Bronchial epithelial cell (primary cell): ENCODE measurements around the gene NNMT. TPM values are rescaled to one million over a fixed set of nuclear protein-coding genes. Genes with fewer than 3 reads are reported as not detected.
A peak's percentile ranks its signal among the peaks of the same experiment; 100 is the strongest.

ENCODE experiments used
- DNase-seq: peaks from one replicate; pipeline ENCODE4 v3.0.0-alpha.2; 2010; ENCODE audit warnings: low read depth
- FAIRE-seq: peaks from 2 replicates; lab custom pipeline; 2011; peaks lifted over from hg19 to GRCh38; lab: Jason Lieb, UNC
- H3K27me3 ChIP-seq: 2 replicates; pipeline ENCODE4 v1.5.1; 2011; ENCODE audit warnings: low read length; ENCODE audit not compliant: control insufficient read depth, insufficient read depth
- H3K36me3 ChIP-seq: 2 replicates; pipeline ENCODE4 v1.5.1; 2011; ENCODE audit warnings: low read length; ENCODE audit not compliant: control insufficient read depth, insufficient read depth
- H3K4me3 ChIP-seq: 2 replicates; pipeline ENCODE4 v1.5.1; 2011; ENCODE audit warnings: mild to moderate bottlenecking, low read depth, low read length, control low read depth
- total RNA-seq: library from RNA; depleted of rRNA; stranded (reverse); fragments of >200 nt; gene quantifications from 2 replicates; pipeline ENCODE4 v1.2.1, GENCODE V29; 2014
- TF ChIP-seq, protein P1 (sequence below): IDR thresholded peaks from 2 replicates; pipeline ENCODE4 v1.5.1; 2011; ENCODE audit warnings: mild to moderate bottlenecking, moderate library complexity, low read length, control low read depth, inconsistent platforms; ENCODE audit not compliant: insufficient read depth, severe bottlenecking

Gene NNMT
- total RNA-seq, 1 donor from 2014 or later, result 11.6 TPM

DNA sequence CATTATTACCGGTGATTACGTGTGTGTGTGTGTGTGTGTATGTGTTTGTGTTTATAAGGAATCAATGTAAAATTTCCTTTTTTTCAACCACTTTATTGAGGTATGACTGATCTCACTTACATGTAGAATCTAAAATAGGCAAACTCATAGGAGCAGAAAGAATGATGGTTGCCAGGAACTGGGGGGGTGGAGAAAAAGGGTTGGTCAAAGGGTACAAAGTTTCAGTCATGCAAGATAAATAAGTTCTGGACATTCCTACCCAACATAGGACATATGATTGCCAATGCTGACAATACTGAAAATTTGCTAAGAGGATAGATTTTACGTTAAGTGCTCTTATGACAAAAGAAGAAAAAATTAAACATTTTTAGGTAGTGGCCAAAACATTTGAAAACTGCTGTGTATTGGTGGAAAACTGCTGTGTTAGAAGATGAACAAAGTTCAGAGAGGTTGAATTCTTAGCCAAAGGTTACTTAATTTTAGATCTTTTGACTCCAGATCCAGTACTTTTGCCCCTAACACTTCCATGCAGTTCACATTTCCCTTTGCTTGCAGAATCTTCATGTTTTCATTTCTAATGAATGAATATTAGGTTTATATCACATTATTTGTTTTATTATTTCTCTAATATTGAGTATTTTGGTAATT lies 49.5 kb downstream of the NNMT start:
- TF ChIP-seq, protein P1, sequence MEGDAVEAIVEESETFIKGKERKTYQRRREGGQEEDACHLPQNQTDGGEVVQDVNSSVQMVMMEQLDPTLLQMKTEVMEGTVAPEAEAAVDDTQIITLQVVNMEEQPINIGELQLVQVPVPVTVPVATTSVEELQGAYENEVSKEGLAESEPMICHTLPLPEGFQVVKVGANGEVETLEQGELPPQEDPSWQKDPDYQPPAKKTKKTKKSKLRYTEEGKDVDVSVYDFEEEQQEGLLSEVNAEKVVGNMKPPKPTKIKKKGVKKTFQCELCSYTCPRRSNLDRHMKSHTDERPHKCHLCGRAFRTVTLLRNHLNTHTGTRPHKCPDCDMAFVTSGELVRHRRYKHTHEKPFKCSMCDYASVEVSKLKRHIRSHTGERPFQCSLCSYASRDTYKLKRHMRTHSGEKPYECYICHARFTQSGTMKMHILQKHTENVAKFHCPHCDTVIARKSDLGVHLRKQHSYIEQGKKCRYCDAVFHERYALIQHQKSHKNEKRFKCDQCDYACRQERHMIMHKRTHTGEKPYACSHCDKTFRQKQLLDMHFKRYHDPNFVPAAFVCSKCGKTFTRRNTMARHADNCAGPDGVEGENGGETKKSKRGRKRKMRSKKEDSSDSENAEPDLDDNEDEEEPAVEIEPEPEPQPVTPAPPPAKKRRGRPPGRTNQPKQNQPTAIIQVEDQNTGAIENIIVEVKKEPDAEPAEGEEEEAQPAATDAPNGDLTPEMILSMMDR, result no peak

DNA sequence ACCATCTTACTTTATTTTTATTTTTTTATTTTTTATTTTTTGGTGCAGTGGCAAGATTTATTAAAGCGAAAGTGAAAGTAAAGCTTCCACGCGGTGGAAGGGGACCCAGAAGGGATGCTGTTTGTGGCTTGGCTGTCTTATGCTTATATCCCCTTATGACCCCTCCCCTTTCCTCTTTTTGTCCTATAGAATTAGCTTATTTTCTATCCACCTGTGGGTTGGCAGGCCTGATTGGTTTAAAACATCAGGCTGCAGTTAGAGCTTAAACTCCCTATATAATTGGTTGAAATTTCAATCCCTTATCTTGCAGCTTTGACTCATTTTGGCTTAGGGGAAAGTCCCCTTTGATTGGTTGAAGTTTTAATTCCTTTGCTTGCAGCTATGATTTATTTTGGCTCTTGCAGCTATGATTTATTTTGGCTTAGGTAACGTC lies 50.5 kb downstream of the NNMT start:
- DNase-seq, result no peak
- Histone ChIP-seq H3K4me3 (no peak overlapping the region), H3K27me3 (no peaks in the 10 kb centered on the region), H3K36me3 (no peaks in the 10 kb centered on the region)
- TF ChIP-seq, protein P1, result no peak
- FAIRE-seq, result no peak

More for the DNA sequence above, 49.5 kb downstream of the NNMT start:
- Histone ChIP-seq H3K4me3 (no peak overlapping the region), H3K36me3 (no peaks in the 10 kb centered on the region), H3K27me3 (no peaks in the 10 kb centered on the region)
- DNase-seq (no peak), FAIRE-seq (no peak)

DNA sequence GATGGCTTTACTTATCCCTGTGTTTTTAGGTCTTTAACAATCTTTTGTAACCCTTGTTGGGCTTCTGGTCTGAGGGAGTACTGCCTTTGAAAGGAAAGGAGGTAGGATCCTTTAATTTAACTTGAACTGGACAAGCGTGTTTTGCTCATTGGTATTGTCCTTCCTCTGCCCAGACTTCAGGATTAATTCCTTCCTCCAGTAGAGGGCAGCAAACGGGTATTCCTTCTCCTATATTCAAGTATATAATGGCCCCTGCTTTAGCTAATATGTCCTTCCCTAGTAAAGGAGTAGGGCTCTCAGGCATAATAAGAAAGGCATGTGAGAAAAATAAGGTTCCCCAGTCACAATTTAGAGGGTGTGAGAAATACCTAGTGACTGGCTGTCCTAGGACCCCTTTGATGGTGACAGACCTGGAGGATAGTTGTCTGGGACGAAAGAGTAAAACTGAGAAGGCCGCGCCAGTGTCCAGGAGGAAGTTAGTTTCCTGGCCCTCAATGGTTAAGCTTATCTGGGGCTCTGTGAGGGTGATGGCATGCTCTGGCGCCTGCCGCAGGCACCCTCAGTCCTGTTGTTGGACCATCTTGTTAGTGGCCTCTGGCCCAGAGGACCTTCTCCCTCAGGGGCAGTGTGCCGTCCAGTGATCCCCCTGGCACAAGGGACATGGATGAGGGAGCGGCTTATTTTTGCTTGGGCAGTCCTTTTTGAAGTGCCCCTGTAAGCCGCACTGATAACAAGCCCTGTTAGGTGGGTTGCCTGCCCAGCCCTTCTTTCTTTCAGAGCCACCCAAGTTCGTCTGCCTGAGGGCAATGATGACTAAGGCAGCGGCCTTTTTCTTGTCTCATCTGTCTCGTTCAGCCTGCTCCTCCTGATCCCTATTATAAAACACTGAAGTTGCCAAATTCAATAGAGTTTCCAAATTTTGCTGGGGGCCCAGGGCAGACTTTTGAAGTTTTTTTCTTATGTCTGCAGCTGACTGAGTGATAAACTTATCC lies 52.3 kb downstream of the NNMT start:
- H3K4me3 ChIP-seq, result no peak overlapping the region
- no peaks in the 10 kb centered on the region for H3K27me3 ChIP-seq
- FAIRE-seq, result no peak
- H3K36me3 ChIP-seq, result no peaks in the 10 kb centered on the region
- DNase-seq, result peak; percentile 72
- TF ChIP-seq, protein P1, result peak; percentile 55

DNA sequence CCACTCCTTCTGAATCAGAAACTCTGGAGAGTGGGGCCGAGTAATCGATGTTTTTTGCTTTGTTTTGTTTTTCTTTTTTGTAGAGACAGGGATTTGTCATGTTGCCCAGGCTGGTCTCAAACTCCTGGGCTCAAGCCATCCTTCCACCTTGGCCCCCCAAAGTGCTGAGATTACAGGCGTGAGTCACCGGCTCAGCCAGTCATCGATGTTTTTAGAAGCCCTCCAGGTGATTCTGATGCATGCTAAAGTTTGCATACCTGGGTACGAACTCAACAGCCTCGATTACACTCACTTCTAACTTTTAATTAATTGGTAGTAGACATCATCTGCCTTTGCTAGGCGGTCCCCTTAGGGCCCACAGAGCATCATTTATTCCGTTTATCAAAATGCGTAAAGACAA lies 53.8 kb downstream of the NNMT start:
- peak; percentile 40 for DNase-seq
- no peak for FAIRE-seq
- H3K4me3 ChIP-seq, result no peak overlapping the region

DNA sequence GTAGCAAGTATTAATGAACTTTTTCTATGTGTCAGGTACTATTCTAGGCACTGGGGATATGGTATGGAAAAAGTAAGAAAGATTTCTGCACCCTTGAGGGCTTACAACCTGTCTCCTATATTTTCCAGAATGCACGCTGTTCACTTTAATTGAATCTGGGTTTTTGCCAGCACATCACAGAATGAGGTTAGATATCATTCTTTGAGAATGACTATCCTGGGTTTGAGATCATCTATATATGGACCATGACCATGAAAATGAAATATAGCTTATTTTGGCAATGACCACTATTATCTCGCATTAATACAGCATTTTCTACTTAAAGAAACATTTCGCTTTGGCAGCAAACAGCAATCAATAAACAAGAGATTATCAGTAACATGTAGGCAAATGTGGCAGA lies 57.2 kb downstream of the NNMT start:
- FAIRE-seq, result no peak
- DNase-seq, result no peak
- TF ChIP-seq, protein P1, result no peak

More for the DNA sequence above, 53.8 kb downstream of the NNMT start:
- no peaks in the 10 kb centered on the region for H3K36me3 ChIP-seq
- no peaks in the 10 kb centered on the region for H3K27me3 ChIP-seq
- TF ChIP-seq, protein P1, result no peak

More for the DNA sequence above, 57.2 kb downstream of the NNMT start:
- no peaks in the 10 kb centered on the region for H3K36me3 ChIP-seq
- H3K4me3 ChIP-seq, result no peak overlapping the region
- H3K27me3 ChIP-seq, result no peaks in the 10 kb centered on the region
